ENCODE data around the gene NFATC2.
A peak's percentile ranks its signal among the peaks of the same experiment; 100 is the strongest.
"Not testable (repeated sequence)": the region's sequence is repeated elsewhere in the genome, so short reads cannot be mapped to it uniquely, and the experiment has no call there.

Gene NFATC2

GRCh38 chr20:51540074-51540473 lies 2.4 kb downstream of the NFATC2 start:
- DNase-seq (ENCODE audit: low spot score) = not testable (repeated sequence)

- no peak for DNase-seq (ENCODE audit: low spot score)
These were observed 6.1 kb downstream of the NFATC2 start for GRCh38 chr20:51536116-51537069.

- DNase-seq (ENCODE audit: low spot score) = no peak
These were observed 6.8 kb downstream of the NFATC2 start for GRCh38 chr20:51535674-51536073.

- DNase-seq (ENCODE audit: low spot score) = no peak
These were observed 7.5 kb downstream of the NFATC2 start for GRCh38 chr20:51535075-51535386.

- DNase-seq (ENCODE audit: low spot score) = peak; percentile 16
These were observed 9.0 kb downstream of the NFATC2 start for GRCh38 chr20:51533291-51534172.

- DNase-seq (ENCODE audit: low spot score) = no peak
These were observed 9.8 kb downstream of the NFATC2 start for GRCh38 chr20:51532577-51533191.

- no peak for DNase-seq (ENCODE audit: low spot score)
These were observed 10.6 kb downstream of the NFATC2 start for GRCh38 chr20:51531712-51532456.

- DNase-seq (ENCODE audit: low spot score) = no peak
These were observed 11.3 kb downstream of the NFATC2 start for GRCh38 chr20:51531141-51531710.

GRCh38 chr20:51529758-51530157 lies 12.8 kb downstream of the NFATC2 start:
- DNase-seq (ENCODE audit: low spot score) = no peak

GRCh38 chr20:51529081-51529681 lies 13.3 kb downstream of the NFATC2 start:
- no peak for DNase-seq (ENCODE audit: low spot score)

- no peak for DNase-seq (ENCODE audit: low spot score)
These were observed 14.1 kb downstream of the NFATC2 start for GRCh38 chr20:51528263-51529027.

- no peak for DNase-seq (ENCODE audit: low spot score)
These were observed 15.8 kb downstream of the NFATC2 start for GRCh38 chr20:51526754-51527153.

GRCh38 chr20:51526106-51526470 lies 16.4 kb downstream of the NFATC2 start:
- no peak for DNase-seq (ENCODE audit: low spot score)

- no peak for DNase-seq (ENCODE audit: low spot score)
These were observed 17.0 kb downstream of the NFATC2 start for GRCh38 chr20:51525241-51526105.

GRCh38 chr20:51523276-51524013 lies 19.1 kb downstream of the NFATC2 start:
- DNase-seq (ENCODE audit: low spot score) = no peak

- DNase-seq (ENCODE audit: low spot score) = no peak
These were observed 20.3 kb downstream of the NFATC2 start for GRCh38 chr20:51522207-51522606.

GRCh38 chr20:51517839-51518238 lies 24.7 kb downstream of the NFATC2 start:
- no peak for DNase-seq (ENCODE audit: low spot score)

GRCh38 chr20:51516855-51517254 lies 25.7 kb downstream of the NFATC2 start:
- DNase-seq (ENCODE audit: low spot score) = no peak

- DNase-seq (ENCODE audit: low spot score) = no peak
These were observed 27.7 kb downstream of the NFATC2 start for GRCh38 chr20:51514836-51515235.
